LNCAP (cell line): Measurements from ENCODE around the gene C17orf75.

ENCODE experiments used
- CTCF ChIP-seq: fragments of 450-650 bp; IDR thresholded peaks from 2 replicates; pipeline ENCODE4 v1.5.1; 2017; ENCODE audit warnings: mild to moderate bottlenecking

The C17orf75 gene

GRCh38 chr17:32298298-32298697 lies 43.7 kb downstream of the C17orf75 start:
- TF ChIP-seq CTCF = no peak

GRCh38 chr17:32297860-32298259 lies 44.1 kb downstream of the C17orf75 start:
- TF ChIP-seq CTCF = no peak

GRCh38 chr17:32297424-32297823 lies 44.5 kb downstream of the C17orf75 start:
- no peak for TF ChIP-seq CTCF

- TF ChIP-seq CTCF = no peak
Observed at GRCh38 chr17:32292094-32292493, 49.9 kb downstream of the C17orf75 start.

GRCh38 chr17:32289471-32290070 lies 52.4 kb downstream of the C17orf75 start:
- no peak for TF ChIP-seq CTCF

- no peak for TF ChIP-seq CTCF
Observed at GRCh38 chr17:32288615-32289014, 53.4 kb downstream of the C17orf75 start.

- TF ChIP-seq CTCF = no peak
Observed at GRCh38 chr17:32287804-32288511, 54.0 kb downstream of the C17orf75 start.
